PC-9 (cell line): ENCODE data around the gene SEZ6L. TPM values are rescaled to one million over a fixed set of nuclear protein-coding genes. Genes with fewer than 3 reads are reported as not detected.

Source experiments
- BruUV-seq: library from RNA; stranded (reverse); fragments of 400-500 nt; replicated peaks from 2 replicates; lab custom pipeline; 2021; lab: Mats Ljungman, UMichigan
- CTCF ChIA-PET: fragments of 300-600 bp; sonication (Branson Sonifier 250); formaldehyde crosslinking; loops from one replicate; lab custom pipeline; 2022; ENCODE audit warnings: antibody characterized with exemption; lab: Charles Lee
- POLR2A ChIA-PET: fragments of 300-600 bp; sonication (Branson Sonifier 250); formaldehyde crosslinking; loops from one replicate; lab custom pipeline; 2022; ENCODE audit warnings: antibody characterized with exemption; ENCODE audit not compliant: unreplicated experiment; lab: Charles Lee
- DNase-seq, 2 experiments: peaks; one replicate each; pipeline versions ENCODE4 v3.0.0 to v3.0.0-alpha.2; 2015 to 2022; ENCODE audit warnings: mixed read lengths in 1 of 2
- H2AFZ ChIP-seq: fragments of 200-600 bp; sonication (generic); 2 replicates; pipeline ENCODE4 v1.8.1; 2017; ENCODE audit warnings: antibody characterized with exemption
- H3F3A ChIP-seq: fragments of 200-600 bp; sonication (generic); 2 replicates; pipeline ENCODE4 v1.8.1; 2017; ENCODE audit warnings: antibody characterized with exemption, mild to moderate bottlenecking, low read depth; ENCODE audit not compliant: insufficient read depth
- H3K27ac ChIP-seq: fragments of 200-600 bp; sonication (generic); 2 replicates; pipeline ENCODE4 v1.6.1; 2016; ENCODE audit warnings: mixed run types
- H3K27me3 ChIP-seq: fragments of 200-600 bp; sonication (generic); 2 replicates; pipeline ENCODE4 v1.6.1; 2016; ENCODE audit warnings: low read depth, mixed run types; ENCODE audit not compliant: insufficient read depth
- H3K36me3 ChIP-seq: fragments of 200-600 bp; sonication (generic); 2 replicates; pipeline ENCODE4 v1.6.1; 2016; ENCODE audit warnings: low read depth, mixed run types
- H3K4me1 ChIP-seq: fragments of 200-600 bp; sonication (generic); replicated peaks from 2 replicates; pipeline ENCODE4 v1.6.1; 2016; ENCODE audit warnings: mixed run types; ENCODE audit not compliant: insufficient read depth
- H3K4me2 ChIP-seq: fragments of 200-600 bp; sonication (generic); 2 replicates; pipeline ENCODE4 v1.6.1; 2017; ENCODE audit warnings: mixed run types
- H3K4me3 ChIP-seq: fragments of 200-600 bp; sonication (generic); 2 replicates; pipeline ENCODE4 v1.6.1; 2016; ENCODE audit warnings: mixed run types
- H3K79me2 ChIP-seq: fragments of 200-600 bp; sonication (generic); 2 replicates; pipeline ENCODE4 v1.6.1; 2017; ENCODE audit warnings: low read depth, mixed run types
- H3K9me2 ChIP-seq: fragments of 200-600 bp; sonication (generic); 2 replicates; pipeline ENCODE4 v1.8.1; 2017; ENCODE audit warnings: mild to moderate bottlenecking; ENCODE audit not compliant: insufficient read depth
- H3K9me3 ChIP-seq: fragments of 200-600 bp; sonication (generic); 2 replicates; pipeline ENCODE4 v1.8.1; 2016; ENCODE audit warnings: low read depth; ENCODE audit not compliant: insufficient read depth
- H4K20me1 ChIP-seq: fragments of 200-600 bp; sonication (generic); 2 replicates; pipeline ENCODE4 v1.8.1; 2017; ENCODE audit not compliant: insufficient read depth
- CTCF ChIP-seq: fragments of 200-600 bp; sonication (generic); conservative IDR thresholded peaks from 2 replicates; pipeline ENCODE4 v1.6.1; 2017; ENCODE audit warnings: mixed run types, antibody characterized with exemption, mild to moderate bottlenecking, moderate library complexity
- EZH2 ChIP-seq: fragments of 200-600 bp; sonication (generic); IDR thresholded peaks from 2 replicates; pipeline ENCODE4 v1.8.0; 2017; ENCODE audit warnings: antibody characterized with exemption, low read depth
- intact Hi-C: fragments of 100-400 bp; cut with micrococcal nuclease; formaldehyde crosslinking; loops from one replicate; pipeline ENCODE4 v1.10.0; 2022; ENCODE audit not compliant: unreplicated experiment
- total RNA-seq: library from RNA; stranded (reverse); gene quantifications from 2 replicates; pipeline ENCODE4 v1.2.3, GENCODE V29; 2021

Gene SEZ6L
- total RNA-seq, 1 experiment from 2014 or later, result not detected

GRCh38 chr22:26170795-26171580 lies 1.7 kb downstream of the SEZ6L start:
- no peaks in the 10 kb centered on the region for H3K36me3 ChIP-seq
- H3K4me3 ChIP-seq, result no peak overlapping the region
- H2AFZ ChIP-seq, result no peak overlapping the region
- no TSS peak for BruUV-seq
- TF ChIP-seq CTCF (no peak), EZH2 (no peak)
- ChIA-PET POLR2A (no interaction called here), CTCF (no interaction called here)
- no peak for DNase-seq
- H3K27ac ChIP-seq, result no peak overlapping the region
- H4K20me1 ChIP-seq, result no peaks in the 10 kb centered on the region
- no peaks in the 10 kb centered on the region for H3K9me2 ChIP-seq
- H3K9me3 ChIP-seq, result no peaks in the 10 kb centered on the region; the same call in 1 of the 2 replicates
- no peaks in the 10 kb centered on the region for H3K4me1 ChIP-seq
- no peak overlapping the region for H3K4me2 ChIP-seq
- H3F3A ChIP-seq, result no peaks in the 10 kb centered on the region
- no peaks in the 10 kb centered on the region for H3K79me2 ChIP-seq
- H3K27me3 ChIP-seq, result peaks cover 34% of the 10 kb centered on the region; the same call in 1 of the 2 replicates
- intact Hi-C loops, result no loop called here

DNA sequence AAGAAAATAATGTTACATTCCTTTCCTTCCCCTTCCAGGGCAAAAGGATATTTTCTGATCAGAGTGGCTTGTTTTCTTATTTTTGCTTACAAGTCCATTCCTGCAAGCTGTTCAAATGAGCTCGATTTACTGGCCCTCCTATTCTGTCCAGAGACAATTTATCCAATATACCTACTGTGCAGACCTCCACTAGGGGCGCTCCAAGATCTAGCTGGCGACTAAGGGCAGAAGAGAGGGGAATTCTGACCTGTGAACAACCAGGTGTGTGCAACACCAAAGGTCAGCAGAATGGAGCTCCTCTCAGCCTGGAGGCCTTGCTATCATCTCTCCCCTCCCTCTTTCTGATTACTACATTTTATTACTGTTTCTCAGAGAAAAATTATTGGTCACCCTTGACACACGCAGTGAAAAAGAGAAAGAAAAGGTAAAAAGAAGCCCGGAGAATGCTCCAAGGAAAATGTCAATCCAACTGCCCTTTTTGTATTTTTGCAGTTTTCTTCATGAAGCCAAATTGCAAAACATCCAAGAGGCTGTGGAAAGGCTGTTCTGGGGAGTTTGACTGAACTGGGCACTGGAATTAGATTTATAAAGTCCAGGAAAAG lies 3.2 kb downstream of the SEZ6L start:
- Histone ChIP-seq H3K4me3 (no peak overlapping the region), H3K4me1 (no peaks in the 10 kb centered on the region), H4K20me1 (no peaks in the 10 kb centered on the region), H3K36me3 (no peaks in the 10 kb centered on the region), H3K9me2 (no peaks in the 10 kb centered on the region), H3K4me2 (no peak overlapping the region), H3F3A (no peaks in the 10 kb centered on the region), H3K27ac (no peak overlapping the region), H3K27me3 (peaks cover 34% of the 10 kb centered on the region; the same call in 1 of the 2 replicates), H3K9me3 (no peaks in the 10 kb centered on the region; the same call in 1 of the 2 replicates), H3K79me2 (no peaks in the 10 kb centered on the region), H2AFZ (no peak overlapping the region)
- ChIA-PET POLR2A (no interaction called here), CTCF (interaction anchor here (0.6 kb wide), 1 partner anchor 148 kb away, joined by 3 read pairs; no protein-coding TSS in a partner anchor)
- TF ChIP-seq EZH2, result no peak
- peak; percentile 80 for TF ChIP-seq CTCF
- peak in 1 of 2 experiments; percentile 5 for DNase-seq
- BruUV-seq, result no TSS peak
- intact Hi-C loops, result no loop called here

- no peaks in the 10 kb centered on the region for H3K36me3 ChIP-seq
- H3K79me2 ChIP-seq, result no peaks in the 10 kb centered on the region
- ChIA-PET POLR2A (no interaction called here), CTCF (no interaction called here)
- H3K9me3 ChIP-seq, result no peaks in the 10 kb centered on the region; the same call in 1 of the 2 replicates
- H3K27ac ChIP-seq, result no peak overlapping the region
- intact Hi-C loops, result no loop called here
- no peaks in the 10 kb centered on the region for H3K9me2 ChIP-seq
- TF ChIP-seq CTCF, result no peak
- TF ChIP-seq EZH2, result no peak
- H3F3A ChIP-seq, result no peaks in the 10 kb centered on the region
- no peak overlapping the region for H3K4me3 ChIP-seq
- no peak for DNase-seq
- H4K20me1 ChIP-seq, result no peaks in the 10 kb centered on the region
- no TSS peak for BruUV-seq
- H3K4me1 ChIP-seq, result no peaks in the 10 kb centered on the region
- H3K27me3 ChIP-seq, result peaks cover 23% of the 10 kb centered on the region; the same call in 1 of the 2 replicates
- H3K4me2 ChIP-seq, result no peak overlapping the region
- no peak overlapping the region for H2AFZ ChIP-seq
Observed at GRCh38 chr22:26174280-26174679, 5.0 kb downstream of the SEZ6L start.
